Measurements from ENCODE around the gene PGR.

The PGR gene

GRCh38 chr11:100980156-100980555, 149.5 kb downstream of the PGR start:
- Histone ChIP-seq H3K9ac (ENCODE audit: low read length in 2 of 2) (no peak overlapping the region), H3K36me3 (ENCODE audit: control insufficient read depth in 2 of 2, insufficient read depth in 2 of 2, low read length in 2 of 2) (peaks cover 19 to 31% of the 10 kb centered on the region in 2 donors), H3K4me1 (ENCODE audit: control insufficient read depth, insufficient read depth, low read length) (no peaks in the 10 kb centered on the region), H3K9me3 (ENCODE audit: control insufficient read depth in 2 of 2, low read length in 2 of 2) (no peaks in the 10 kb centered on the region), H3K4me3 (ENCODE audit: low read length in 2 of 2) (no peak overlapping the region), H3K27me3 (ENCODE audit: control insufficient read depth in 1 of 2, insufficient read depth in 2 of 2, low read length in 2 of 2) (no peaks in the 10 kb centered on the region), H3K27ac (ENCODE audit: low read length) (no peak overlapping the region)

Measured in stomach smooth muscle (tissue), 2 donors.